CD4-positive, alpha-beta T cell treated with Interleukin-17A for 1 hour (primary cell): ENCODE data around the gene PKP4.
A peak's percentile ranks its signal among the peaks of the same experiment; 100 is the strongest.
"Not testable (repeated sequence)": the region's sequence is repeated elsewhere in the genome, so short reads cannot be mapped to it uniquely, and the experiment has no call there.

ENCODE experiments used
- DNase-seq: peaks from one replicate; pipeline ENCODE4 v3.0.0-alpha.2; 2020

PKP4 gene

GRCh38 chr2:158456309-158457066 lies at the start of gene PKP4, which contains the start of gene CCDC148:
Gene PKP4, plus strand, starts transcription at chr2:158456952. Its CDS starts 76,233 bp downstream, at chr2:158533185.
Gene CCDC148, minus strand, starts transcription at chr2:158456753. Its CDS starts 314 bp downstream, at chr2:158456439.
- peak; percentile 95 for DNase-seq

- DNase-seq: no peak
Measured at GRCh38 chr2:158407031-158407430, 49.7 kb upstream of the PKP4 start.

DNA sequence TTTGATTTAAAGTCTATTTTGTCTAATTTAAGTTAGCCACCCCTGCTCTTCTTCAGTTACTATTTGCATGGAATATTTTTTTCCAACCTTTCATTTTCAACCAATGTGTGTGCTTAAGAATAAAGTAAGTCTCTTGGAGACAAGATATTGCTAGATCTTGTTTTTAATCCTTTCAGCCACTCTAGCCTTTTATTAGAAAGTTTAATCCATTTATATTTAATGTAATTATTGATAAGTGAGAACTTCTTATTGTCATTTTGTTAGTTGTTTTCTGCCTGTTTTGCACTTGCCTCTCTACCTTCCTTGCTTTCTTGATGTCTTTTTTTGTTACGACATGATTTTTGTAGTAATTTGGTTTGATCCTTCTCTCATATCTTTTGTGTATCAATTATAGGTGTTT lies 46.6 kb upstream of the PKP4 start:
- DNase-seq: no peak

GRCh38 chr2:158411748-158412147 lies 45.0 kb upstream of the PKP4 start:
- no peak for DNase-seq

- DNase-seq: no peak
Measured at GRCh38 chr2:158412206-158412605, 44.5 kb upstream of the PKP4 start.

DNA sequence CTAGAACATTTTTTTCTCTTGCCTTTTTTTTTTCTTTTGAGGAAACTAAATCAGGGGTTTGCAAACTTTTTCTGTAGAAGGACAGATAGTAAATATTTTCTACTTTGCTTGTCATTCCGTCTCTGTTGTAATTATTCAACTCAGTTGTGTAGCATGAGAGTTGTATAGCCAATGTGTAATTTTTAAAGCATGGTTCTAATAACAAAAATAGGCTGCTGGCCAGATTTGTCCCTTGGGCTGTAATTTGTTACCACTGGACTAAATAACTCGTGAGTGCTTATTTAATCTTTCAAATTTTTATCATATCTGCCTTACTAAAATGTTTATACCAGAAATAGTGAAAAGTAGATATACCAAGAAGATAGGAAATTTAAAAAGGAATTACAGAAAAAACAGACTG lies 43.2 kb upstream of the PKP4 start:
- DNase-seq: no peak

GRCh38 chr2:158414538-158414937 lies 42.2 kb upstream of the PKP4 start:
- no peak for DNase-seq

DNA sequence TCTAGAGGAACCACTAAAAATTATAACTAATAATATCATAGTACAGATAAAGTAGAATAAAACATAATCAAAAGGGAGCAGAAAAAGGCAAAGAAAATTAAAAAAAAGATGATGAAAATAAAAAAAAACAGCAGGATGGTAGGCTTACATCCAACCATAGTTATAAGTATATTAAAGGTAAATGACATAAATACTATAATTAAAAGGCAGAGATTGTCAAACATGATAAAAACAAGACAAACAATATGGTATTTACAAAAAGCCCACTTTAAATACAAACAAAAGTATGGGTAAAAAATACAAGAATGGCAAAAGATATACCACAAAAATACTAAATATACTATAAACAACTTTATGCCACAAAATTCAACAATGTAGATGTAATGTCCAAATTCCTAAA lies 24.6 kb upstream of the PKP4 start:
- no peak for DNase-seq

DNA sequence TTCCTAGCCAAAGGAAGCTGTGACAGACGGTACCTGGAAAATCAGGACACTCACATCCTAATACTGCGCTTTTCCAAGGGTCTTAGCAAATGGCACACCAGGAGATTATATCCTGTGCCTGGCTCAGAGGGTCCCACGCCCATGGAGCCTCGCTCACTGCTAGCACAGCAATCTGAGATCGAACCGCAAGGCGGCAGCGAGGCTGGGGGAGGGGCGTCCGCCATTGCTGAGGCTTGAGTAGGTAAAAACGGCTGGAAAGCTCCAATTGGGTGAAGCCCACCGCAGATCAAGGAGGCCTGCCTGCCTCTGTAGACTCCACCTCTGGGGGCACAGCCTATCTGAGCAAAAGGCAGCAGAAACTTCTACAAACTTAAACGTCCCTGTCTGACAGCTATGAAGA lies 23.0 kb upstream of the PKP4 start:
- DNase-seq: not testable (repeated sequence)

- not testable (repeated sequence) for DNase-seq
Measured at GRCh38 chr2:158439062-158439461, 17.7 kb upstream of the PKP4 start.

DNA sequence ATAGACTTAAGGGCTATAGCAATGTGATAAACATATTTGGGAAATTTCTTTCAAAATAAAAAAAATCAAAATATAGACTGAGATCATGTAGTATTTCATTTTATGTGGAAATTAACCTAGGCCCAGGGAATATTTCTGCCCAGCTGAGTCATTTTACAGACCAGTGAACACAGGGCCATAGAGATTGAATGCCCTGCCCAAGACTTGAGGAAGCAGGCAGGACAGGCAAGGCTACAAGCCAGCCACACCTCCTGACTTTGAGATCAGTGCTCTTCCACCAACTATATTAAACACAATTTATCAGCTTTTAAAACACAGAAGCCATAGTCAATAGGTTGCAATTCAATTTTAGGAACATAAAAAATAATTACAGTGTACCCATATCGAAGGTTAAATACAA lies 13.1 kb upstream of the PKP4 start:
- no peak for DNase-seq

DNA sequence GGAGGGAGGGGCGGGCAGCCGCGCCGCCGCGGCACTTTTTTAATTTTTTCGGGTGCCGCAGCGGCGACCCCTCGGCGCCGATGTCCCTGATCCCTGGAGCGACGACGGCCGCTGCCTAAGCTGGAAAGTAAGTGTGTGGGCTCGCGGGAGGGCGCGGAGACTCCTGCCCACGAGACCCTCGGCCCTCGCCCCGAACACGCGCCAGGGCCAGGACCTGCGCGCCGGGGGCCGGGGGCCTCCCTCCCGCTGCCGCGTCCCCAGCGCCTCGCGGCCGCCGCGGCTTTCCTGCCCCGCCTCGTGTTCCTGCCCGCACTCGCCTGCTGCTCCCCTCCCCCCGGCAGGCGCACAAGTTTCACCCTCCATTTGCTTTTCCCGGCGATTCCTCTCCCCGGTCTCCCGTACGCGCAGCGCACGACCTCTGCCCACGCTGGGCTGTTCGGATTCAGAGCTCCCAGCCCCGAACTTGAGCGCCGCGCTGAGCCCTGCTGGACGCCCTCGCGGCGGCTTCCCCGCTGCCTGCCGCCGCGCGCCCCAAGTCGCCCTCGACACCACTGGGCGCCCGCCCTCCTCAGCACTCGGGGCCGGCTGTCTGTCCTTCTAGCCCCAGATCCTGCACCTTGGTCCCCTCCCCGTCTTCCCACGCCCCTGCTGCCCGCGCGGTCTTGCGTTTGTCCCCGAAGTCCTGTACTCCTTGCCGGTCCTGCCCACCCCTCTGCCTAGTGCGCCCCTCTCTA lies 507 bp downstream of the PKP4 start:
- peak; percentile 54 for DNase-seq

DNA sequence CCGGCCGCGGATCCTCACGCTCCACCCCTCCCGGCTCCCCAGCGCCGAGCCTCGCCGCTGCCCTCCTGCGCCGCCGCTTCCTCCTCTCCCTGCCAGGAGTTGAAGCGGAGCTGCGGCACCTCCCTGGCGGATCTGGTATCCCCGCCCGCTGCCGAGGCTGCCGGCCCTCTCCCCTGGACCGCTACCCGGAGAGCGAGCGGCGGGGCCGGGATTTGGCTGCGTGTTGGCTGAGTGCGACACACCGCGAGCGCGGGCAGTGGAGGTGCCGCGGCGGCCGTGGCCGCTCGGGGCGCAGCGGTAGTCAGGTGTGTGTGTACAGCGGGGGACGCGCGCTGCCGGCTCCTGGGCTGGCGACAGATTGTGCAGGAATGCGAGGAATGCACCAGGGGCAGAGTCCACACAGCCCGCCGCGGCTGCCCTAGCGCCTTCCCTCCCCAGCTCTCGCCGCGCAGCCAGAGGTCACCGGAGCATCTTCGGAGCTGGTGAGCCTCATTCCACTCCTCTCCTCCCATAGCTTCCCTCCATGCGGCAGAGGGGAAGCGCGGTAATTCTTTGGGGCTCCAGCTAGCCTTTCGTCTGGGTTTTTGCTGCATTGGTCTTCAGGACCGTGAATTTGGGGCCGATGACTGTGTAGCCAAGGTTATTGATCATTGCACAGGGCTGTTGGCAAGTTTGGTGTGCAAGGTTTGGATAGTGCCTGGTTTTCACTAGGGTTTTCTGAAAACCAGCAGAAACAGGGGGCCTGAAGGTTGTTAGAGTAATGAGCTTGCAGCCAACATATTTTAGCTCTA lies 1.3 kb downstream of the PKP4 start:
- DNase-seq: peak; percentile 62

DNA sequence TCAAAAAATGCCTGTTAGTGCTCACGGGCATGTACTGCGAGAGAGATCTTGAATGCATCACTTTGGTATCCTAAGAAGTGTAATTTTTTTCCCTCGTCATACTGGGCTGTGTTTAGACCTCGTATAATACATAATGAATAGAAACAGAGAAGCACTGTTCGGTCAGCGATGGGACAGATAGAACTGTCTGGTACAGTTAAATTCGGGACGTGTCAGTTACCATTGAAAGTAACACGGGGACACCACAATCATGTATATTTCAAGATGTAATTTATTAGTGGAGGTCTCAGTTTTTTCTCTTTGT lies 1.8 kb downstream of the PKP4 start:
- DNase-seq: no peak

DNA sequence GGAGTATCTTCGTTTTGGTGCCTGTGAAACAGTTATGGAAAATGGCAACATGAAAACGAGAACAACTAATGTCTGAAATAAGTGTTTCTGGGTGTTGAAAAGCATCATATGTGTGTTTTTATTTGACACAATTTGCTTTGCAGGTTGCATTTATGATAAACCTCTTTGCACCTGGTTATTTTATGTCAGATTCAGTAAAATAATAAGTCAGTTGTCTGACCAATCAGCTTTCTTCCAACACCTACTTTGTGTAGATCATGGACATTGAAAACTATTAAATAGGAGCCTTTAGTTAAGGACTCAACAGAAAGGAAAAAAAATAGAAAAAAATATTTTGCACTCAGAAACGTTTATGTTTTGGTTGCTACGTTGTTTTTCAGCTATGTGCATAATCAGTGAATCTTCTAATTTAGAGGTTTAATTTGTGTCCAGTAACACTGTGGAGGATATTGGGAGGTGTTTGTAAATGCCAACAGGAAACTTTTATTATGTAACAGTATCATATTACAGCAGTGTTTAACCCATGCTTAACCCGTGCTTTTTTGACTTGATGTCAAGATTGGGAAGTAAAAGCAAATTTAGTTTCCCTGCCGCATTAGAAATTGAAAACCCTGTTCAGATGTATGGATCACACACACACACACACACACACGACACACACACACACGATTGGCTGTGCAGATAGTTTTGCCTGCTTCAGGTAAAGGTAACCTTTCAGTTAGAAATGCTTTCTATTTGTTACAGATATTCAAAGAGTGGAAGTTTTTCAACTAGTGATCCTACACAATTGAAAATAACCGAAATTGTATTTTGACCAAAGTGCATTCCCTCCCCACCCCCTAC lies 2.6 kb downstream of the PKP4 start:
- no peak for DNase-seq

DNA sequence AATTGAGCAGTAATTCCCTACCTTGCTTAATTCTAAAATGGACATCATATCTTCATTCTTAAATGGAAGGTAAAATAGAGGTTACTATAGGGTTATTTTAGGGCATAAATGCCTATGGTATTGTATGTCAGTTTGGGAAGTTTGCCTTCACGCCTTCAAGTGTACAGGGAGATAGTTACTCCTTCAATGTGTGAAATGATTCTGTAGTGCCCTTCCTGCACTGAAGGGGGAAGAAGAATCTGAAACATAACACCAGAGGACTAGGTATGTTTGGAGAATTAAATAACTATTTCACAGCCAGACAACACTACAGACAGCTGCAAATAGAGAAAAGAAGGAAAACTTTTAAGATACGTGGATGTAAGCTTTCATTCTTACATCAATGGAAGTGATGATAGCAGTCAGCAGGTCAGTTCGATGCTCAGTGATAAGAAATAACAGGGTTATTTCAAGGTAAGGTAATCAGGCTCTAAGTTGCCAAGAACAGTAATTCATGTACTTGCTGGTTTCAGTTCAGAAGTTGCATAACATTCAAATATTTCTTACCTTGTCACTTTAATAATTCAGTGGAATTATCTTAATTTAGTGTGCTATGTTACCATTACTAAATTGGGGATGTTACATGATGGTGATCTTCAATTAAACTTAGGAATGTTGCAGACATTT lies 4.0 kb downstream of the PKP4 start:
- no peak for DNase-seq

DNA sequence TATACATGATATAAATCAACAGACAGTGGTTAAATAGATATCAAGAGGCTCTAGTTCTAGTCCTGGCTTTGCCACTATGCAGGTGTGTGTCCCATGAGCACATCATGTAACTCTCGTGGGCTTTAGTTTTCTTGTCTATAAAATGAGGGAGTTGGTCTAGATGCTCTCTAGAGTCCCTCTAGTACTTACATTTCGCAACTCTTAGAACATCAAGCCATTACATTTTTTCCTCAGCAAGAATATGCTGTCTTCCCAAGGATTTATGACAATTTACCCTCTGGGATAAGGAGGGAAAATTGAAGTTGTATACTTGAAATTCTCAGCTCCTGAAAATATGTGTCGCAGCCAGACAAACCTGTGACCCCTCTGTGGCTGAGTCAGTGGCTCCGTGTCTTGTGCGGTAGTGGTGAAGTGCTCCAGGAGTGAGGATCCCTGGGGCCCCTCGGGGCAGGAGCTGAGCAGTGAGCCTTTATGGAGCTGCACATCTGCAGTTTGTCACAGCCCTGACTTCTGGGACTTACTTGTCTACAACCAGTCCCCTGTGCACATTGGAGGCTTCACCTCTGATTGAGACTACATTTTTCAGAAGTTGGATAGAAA lies 6.8 kb downstream of the PKP4 start:
- DNase-seq: no peak

DNA sequence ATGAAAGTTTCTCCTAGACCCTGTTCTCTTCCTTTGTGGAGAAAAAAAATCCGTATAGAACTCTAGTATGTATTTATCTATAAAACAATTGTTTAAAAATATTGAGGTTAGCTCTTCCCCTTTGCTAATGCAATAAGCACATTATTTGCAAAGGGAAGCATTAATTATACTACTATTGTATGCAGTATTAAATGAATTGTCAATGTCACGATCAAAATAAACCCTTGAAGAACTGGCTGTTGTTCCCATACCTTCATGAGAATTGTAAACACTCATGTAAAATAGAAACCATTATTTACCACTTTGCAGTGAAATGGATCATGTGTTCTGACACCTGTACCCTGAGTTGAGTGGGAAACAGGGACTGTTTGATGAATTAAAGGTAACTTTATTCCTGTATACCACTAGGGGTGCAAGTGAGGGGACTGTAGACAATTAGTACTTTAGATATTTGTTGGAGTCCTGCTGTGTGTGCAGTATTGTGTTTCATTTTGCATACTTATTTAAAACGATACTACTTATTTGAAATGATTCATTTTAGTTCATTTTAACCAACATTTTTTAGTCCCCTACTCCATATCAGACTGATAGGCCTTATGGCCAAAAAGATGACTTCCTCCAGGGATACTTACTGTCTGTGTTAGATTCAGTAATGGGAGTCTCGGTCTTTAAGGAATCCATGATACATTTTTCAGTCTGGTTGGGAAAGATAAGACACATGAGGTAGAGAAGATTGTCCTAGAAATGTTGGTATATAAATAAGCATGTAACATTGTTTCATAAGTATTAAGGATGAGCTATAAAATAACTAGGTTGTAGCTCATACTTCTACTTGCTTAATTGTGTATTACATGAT lies 7.9 kb downstream of the PKP4 start:
- peak; percentile 43 for DNase-seq

DNA sequence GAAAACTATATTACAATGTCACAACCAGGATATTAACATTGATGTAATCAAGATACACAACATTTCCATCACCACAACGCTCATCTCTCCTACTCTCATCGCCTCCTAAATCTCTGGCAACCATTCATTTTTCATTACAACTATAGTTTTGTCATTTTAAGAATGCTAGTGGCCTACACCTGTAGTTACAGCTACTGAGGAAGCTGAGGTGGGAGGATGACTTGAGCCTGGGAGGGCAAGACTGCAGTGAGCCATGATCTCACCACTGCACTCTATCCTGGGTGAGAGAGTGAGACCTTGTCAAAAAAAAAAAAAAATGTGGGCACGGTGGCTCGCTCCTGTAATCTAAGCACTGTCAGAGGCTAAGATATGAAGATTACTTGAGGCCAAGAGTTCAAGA lies 10.5 kb downstream of the PKP4 start:
- DNase-seq: no peak

DNA sequence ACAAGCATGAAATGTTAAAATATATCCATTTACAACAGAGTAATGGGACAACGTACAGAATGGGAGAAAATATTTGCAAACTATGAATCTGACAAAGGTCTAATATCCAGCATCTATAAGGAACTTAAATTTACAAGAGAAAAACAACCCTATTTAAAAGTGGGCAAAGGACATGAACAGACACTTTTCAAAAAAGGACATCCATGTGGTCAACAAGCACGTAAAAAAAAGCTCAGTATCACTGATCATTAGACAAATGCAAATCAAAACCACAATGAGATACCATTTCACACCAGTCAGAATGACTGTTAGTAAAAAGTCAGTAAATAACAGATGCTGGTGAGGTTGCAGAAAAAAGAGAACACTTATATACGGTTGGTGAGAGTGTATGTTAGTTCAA lies 16.1 kb downstream of the PKP4 start:
- DNase-seq: not testable (repeated sequence)

- not testable (repeated sequence) for DNase-seq
Measured at GRCh38 chr2:158473300-158473699, 16.5 kb downstream of the PKP4 start.
